Measurements from ENCODE around the gene TNN. TPM values are rescaled to one million over a fixed set of nuclear protein-coding genes. Genes with fewer than 3 reads are reported as not detected.

Gene TNN
- total and polyA plus RNA-seq, 2 experiments from 2014 or later, result not detected

- Histone ChIP-seq H3K4me1 (ENCODE audit: insufficient read depth) (peaks cover 7% of the 10 kb centered on the region), H3K79me2 (ENCODE audit: insufficient read depth) (no peaks in the 10 kb centered on the region), H3K4me2 (ENCODE audit: unreplicated experiment) (no peak overlapping the region), H4K20me1 (ENCODE audit: insufficient read depth) (no peaks in the 10 kb centered on the region), H2AFZ (0 out of 2 replicates have a peak overlapping the region, but pooled peaks have one; percentile 41), H3K36me3 (ENCODE audit: low read depth) (no peaks in the 10 kb centered on the region), H3K27ac (no peak overlapping the region), H3K9me3 (ENCODE audit: low read depth) (no peaks in the 10 kb centered on the region), H3K9ac (no peak overlapping the region), H3F3A (ENCODE audit: insufficient read depth) (no peaks in the 10 kb centered on the region), H3K4me3 (no peak overlapping the region), H3K27me3 (replicated peaks; ENCODE audit: insufficient read depth) (no peaks in the 10 kb centered on the region; the same call in 1 of the 2 replicates), H3K9me2 (ENCODE audit: insufficient read depth) (no peaks in the 10 kb centered on the region)
- DNase-seq, result peak; percentile 57
- WGBS, 2 experiments (ENCODE audit: low coverage in 1 of 2, low lambda C conversion rate in 2 of 2, missing lambda C conversion rate in 2 of 2), result 14 to 16% methylated on average over 15 of the region's 15 CpGs
- in situ Hi-C loops (cut with MboI), result loop anchor here (25.0 kb wide), 1 partner anchor 1685 kb away; no protein-coding TSS in a partner anchor
- TF ChIP-seq EZH2phosphoT487 (IDR thresholded peaks at IDR 0.05; ENCODE audit: insufficient read depth, low read depth) (no peak), EZH2 (IDR thresholded peaks at IDR 0.05; ENCODE audit: insufficient read depth, poor library complexity, severe bottlenecking) (no peak)
These were observed 84.5 kb downstream of the TNN start for GRCh38 chr1:175152006-175152652.

GRCh38 chr1:175154629-175155472 lies 87.2 kb downstream of the TNN start:
- H3K27me3 ChIP-seq (replicated peaks; ENCODE audit: insufficient read depth), result no peaks in the 10 kb centered on the region; the same call in 1 of the 2 replicates
- no peak for TF ChIP-seq EZH2phosphoT487 (IDR thresholded peaks at IDR 0.05; ENCODE audit: insufficient read depth, low read depth)
- no peak for TF ChIP-seq EZH2 (IDR thresholded peaks at IDR 0.05; ENCODE audit: insufficient read depth, poor library complexity, severe bottlenecking)
- no peak overlapping the region for H3K4me3 ChIP-seq
- no peaks in the 10 kb centered on the region for H3K36me3 ChIP-seq (ENCODE audit: low read depth)
- peak; percentile 64 for DNase-seq
- H3K9me3 ChIP-seq (ENCODE audit: low read depth), result no peaks in the 10 kb centered on the region
- H3K27ac ChIP-seq, result no peak overlapping the region
- no peaks in the 10 kb centered on the region for H3F3A ChIP-seq (ENCODE audit: insufficient read depth)
- peaks cover 7% of the 10 kb centered on the region for H3K4me1 ChIP-seq (ENCODE audit: insufficient read depth)
- no peak overlapping the region for H2AFZ ChIP-seq
- WGBS, 2 experiments (ENCODE audit: low coverage in 1 of 2, low lambda C conversion rate in 2 of 2, missing lambda C conversion rate in 2 of 2), result 16 to 21% methylated on average over 11 of the region's 11 CpGs
- no peaks in the 10 kb centered on the region for H4K20me1 ChIP-seq (ENCODE audit: insufficient read depth)
- no peaks in the 10 kb centered on the region for H3K79me2 ChIP-seq (ENCODE audit: insufficient read depth)
- H3K9me2 ChIP-seq (ENCODE audit: insufficient read depth), result no peaks in the 10 kb centered on the region
- no peak overlapping the region for H3K4me2 ChIP-seq (ENCODE audit: unreplicated experiment)
- in situ Hi-C loops (cut with MboI), result loop anchor here (5.0 to 25.0 kb wide), 2 partner anchors 152 to 1682 kb away; no protein-coding TSS in a partner anchor
- no peak overlapping the region for H3K9ac ChIP-seq

DNA sequence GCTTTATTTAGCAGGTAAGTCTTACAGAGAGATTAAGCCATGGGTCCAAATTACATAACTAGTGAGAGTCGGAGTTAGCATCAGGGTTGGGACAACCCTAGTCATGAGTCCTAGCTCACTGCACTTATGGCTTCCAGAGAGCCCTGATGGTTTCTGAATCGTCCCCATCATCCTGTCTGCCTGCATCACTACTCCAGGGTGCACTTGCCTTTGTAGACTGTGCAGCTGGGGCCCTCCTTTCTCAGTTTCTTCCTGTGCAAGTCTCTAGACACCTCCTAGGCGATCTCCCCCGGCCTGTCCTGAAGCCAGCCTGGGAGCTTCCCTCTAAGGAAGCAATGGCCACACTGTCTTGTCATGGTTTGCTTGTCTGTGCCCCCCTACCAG lies 87.8 kb downstream of the TNN start:
- Histone ChIP-seq H3K27ac (no peak overlapping the region), H3K36me3 (ENCODE audit: low read depth) (no peaks in the 10 kb centered on the region), H3K9ac (no peak overlapping the region), H2AFZ (no peak overlapping the region), H3K4me2 (ENCODE audit: unreplicated experiment) (no peak overlapping the region), H3K27me3 (replicated peaks; ENCODE audit: insufficient read depth) (no peaks in the 10 kb centered on the region; the same call in 1 of the 2 replicates), H3K4me3 (no peak overlapping the region), H3K79me2 (ENCODE audit: insufficient read depth) (no peaks in the 10 kb centered on the region), H3K9me3 (ENCODE audit: low read depth) (no peaks in the 10 kb centered on the region), H4K20me1 (ENCODE audit: insufficient read depth) (no peaks in the 10 kb centered on the region), H3F3A (ENCODE audit: insufficient read depth) (no peaks in the 10 kb centered on the region), H3K4me1 (ENCODE audit: insufficient read depth) (peaks cover 4% of the 10 kb centered on the region), H3K9me2 (ENCODE audit: insufficient read depth) (no peaks in the 10 kb centered on the region)
- no peak for DNase-seq
- no peak for TF ChIP-seq EZH2phosphoT487 (IDR thresholded peaks at IDR 0.05; ENCODE audit: insufficient read depth, low read depth)
- TF ChIP-seq EZH2 (IDR thresholded peaks at IDR 0.05; ENCODE audit: insufficient read depth, poor library complexity, severe bottlenecking), result no peak
- in situ Hi-C loops (cut with MboI), result loop anchor here (5.0 to 25.0 kb wide), 2 partner anchors 152 to 1682 kb away; no protein-coding TSS in a partner anchor
- 47 to 50% methylated on average over 4 of the region's 4 CpGs for WGBS, 2 experiments (ENCODE audit: low coverage in 1 of 2, low lambda C conversion rate in 2 of 2, missing lambda C conversion rate in 2 of 2)

GRCh38 chr1:175155936-175156335 lies 88.3 kb downstream of the TNN start:
- Histone ChIP-seq H3K9me3 (ENCODE audit: low read depth) (no peaks in the 10 kb centered on the region), H3K4me1 (ENCODE audit: insufficient read depth) (no peaks in the 10 kb centered on the region), H3K9me2 (ENCODE audit: insufficient read depth) (no peaks in the 10 kb centered on the region), H2AFZ (no peak overlapping the region), H3K27ac (no peak overlapping the region), H3K4me2 (ENCODE audit: unreplicated experiment) (no peak overlapping the region), H3F3A (ENCODE audit: insufficient read depth) (no peaks in the 10 kb centered on the region), H3K36me3 (ENCODE audit: low read depth) (no peaks in the 10 kb centered on the region), H3K4me3 (no peak overlapping the region), H3K27me3 (replicated peaks; ENCODE audit: insufficient read depth) (no peaks in the 10 kb centered on the region; the same call in 1 of the 2 replicates), H3K9ac (no peak overlapping the region), H4K20me1 (ENCODE audit: insufficient read depth) (no peaks in the 10 kb centered on the region), H3K79me2 (ENCODE audit: insufficient read depth) (no peaks in the 10 kb centered on the region)
- TF ChIP-seq EZH2phosphoT487 (IDR thresholded peaks at IDR 0.05; ENCODE audit: insufficient read depth, low read depth) (no peak), EZH2 (IDR thresholded peaks at IDR 0.05; ENCODE audit: insufficient read depth, poor library complexity, severe bottlenecking) (no peak)
- DNase-seq, result no peak
- WGBS, 2 experiments (ENCODE audit: low coverage in 1 of 2, low lambda C conversion rate in 2 of 2, missing lambda C conversion rate in 2 of 2), result 66 to 67% methylated on average over 5 of the region's 5 CpGs
- in situ Hi-C loops (cut with MboI), result loop anchor here (5.0 to 25.0 kb wide), 2 partner anchors 151 to 1681 kb away; no protein-coding TSS in a partner anchor
